K562 (cell line): Measurements from ENCODE around the gene PRDM15. TPM values are rescaled to one million over a fixed set of nuclear protein-coding genes. Genes with fewer than 3 reads are reported as not detected.

ENCODE experiments used
- GTF2E2 ChIP-seq: fragments of 200-800 bp; sonication (Bioruptor generic); IDR thresholded peaks from 2 replicates; pipeline ENCODE4 v1.6.1; 2016; ENCODE audit warnings: missing genetic modification characterization, missing compliant biosample characterization
- polyA plus RNA-seq, 8 experiments: library from polyadenylated mRNA; depleted of rRNA in 4 of 8; stranded (reverse) in 5 of 8; unstranded in 3 of 8; fragments of >200 nt; fragmentation: Nextera tagmentation in 2 of 8; fragmentation: Illumina TruSeq in 1 of 8; extraction: Ambion mirVana in 2 of 8; extraction: Trizol in 1 of 8; gene quantifications; 2 replicates each; pipeline versions ENCODE4 v1.2.1 to v1.2.3, GENCODE V29; 2011 to 2014; ENCODE audit warnings: inconsistent platforms in 1 of 8, missing spikeins in 1 of 8
- total RNA-seq, 7 experiments: library from RNA; depleted of rRNA in 6 of 7; stranded (reverse); fragments of >200 nt in 6 of 7; fragmentation: Illumina TruSeq in 2 of 7; extraction: Trizol in 2 of 7; gene quantifications; 2 replicates each; pipeline versions ENCODE4 v1.2.1 to v1.2.3, GENCODE V29; 2011 to 2021; ENCODE audit warnings: low replicate concordance in 1 of 7
- TF ChIP-seq, protein P1 (sequence below): fragments of 450-650 bp; IDR thresholded peaks from 2 replicates; pipeline ENCODE4 v1.6.1; 2016; ENCODE audit warnings: mild to moderate bottlenecking, moderate library complexity
- TF ChIP-seq, protein P2 (sequence below): fragments of 250-450 bp; sonication (Bioruptor Pico); IDR thresholded peaks from 2 replicates; pipeline ENCODE4 v1.4.0; 2020; ENCODE audit warnings: mild to moderate bottlenecking, moderate library complexity, borderline replicate concordance
- TF ChIP-seq, protein P3 (sequence below): fragments of 250-450 bp; sonication (Bioruptor Pico); IDR thresholded peaks from 2 replicates; pipeline ENCODE4 v1.9.0; 2021; ENCODE audit warnings: mild to moderate bottlenecking
- TF ChIP-seq, protein P4 (sequence below): sonication (generic); formaldehyde crosslinking; IDR thresholded peaks from 2 replicates; pipeline ENCODE4 v1.8.1; 2023; ENCODE audit warnings: missing genetic modification reagents, mild to moderate bottlenecking, borderline replicate concordance

The PRDM15 gene
- total and polyA plus RNA-seq, 9 of the 15 experiments (the other 6 are each of a cell fraction or from before 2014, with no cell fraction given): 0.93 to 9.2 (median 6.2) TPM

DNA sequence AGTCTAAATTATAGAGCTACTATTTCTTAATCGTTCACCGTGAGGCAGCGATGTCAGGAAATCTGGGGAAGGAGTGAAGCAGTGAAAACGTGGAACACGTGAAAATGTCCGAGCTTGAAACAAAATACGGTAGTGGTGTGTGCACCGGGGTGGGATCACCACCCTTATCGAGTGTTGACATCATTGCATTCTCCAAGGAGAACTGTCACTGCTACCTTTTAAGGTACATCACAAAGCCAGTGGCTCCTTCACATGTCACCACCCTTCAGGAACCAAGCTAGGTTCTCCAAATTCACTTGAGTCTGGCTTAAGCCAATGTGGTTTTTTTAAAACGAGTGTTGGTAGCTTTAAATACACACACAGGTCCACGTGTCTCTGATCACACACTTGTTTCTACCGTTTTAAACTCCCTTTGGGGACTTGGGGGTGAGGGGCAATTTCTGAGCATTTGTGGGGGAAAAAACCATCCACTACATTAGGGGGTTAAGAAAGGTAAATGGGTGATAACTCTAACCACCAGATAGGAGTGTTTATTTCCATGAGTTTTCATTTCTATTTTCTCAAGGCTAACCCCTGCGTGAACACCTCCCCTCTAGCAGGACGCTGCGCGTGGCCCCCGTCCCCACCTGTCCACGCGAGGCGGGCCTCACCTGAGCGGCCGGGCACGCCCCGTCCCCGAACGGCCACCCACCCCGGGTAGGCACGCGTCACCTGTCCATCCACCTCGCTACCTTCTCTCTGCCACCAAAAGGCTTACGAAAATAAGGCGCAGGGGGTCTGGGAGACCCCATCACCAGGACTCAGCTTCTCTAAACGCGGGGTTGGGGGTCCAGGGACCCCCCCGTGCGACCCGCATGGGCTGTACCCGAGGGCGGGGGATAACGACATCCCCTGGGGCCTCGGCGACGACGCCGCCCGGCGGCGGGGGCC lies 978 bp downstream of the PRDM15 start (continued):
- TF ChIP-seq, protein P1, sequence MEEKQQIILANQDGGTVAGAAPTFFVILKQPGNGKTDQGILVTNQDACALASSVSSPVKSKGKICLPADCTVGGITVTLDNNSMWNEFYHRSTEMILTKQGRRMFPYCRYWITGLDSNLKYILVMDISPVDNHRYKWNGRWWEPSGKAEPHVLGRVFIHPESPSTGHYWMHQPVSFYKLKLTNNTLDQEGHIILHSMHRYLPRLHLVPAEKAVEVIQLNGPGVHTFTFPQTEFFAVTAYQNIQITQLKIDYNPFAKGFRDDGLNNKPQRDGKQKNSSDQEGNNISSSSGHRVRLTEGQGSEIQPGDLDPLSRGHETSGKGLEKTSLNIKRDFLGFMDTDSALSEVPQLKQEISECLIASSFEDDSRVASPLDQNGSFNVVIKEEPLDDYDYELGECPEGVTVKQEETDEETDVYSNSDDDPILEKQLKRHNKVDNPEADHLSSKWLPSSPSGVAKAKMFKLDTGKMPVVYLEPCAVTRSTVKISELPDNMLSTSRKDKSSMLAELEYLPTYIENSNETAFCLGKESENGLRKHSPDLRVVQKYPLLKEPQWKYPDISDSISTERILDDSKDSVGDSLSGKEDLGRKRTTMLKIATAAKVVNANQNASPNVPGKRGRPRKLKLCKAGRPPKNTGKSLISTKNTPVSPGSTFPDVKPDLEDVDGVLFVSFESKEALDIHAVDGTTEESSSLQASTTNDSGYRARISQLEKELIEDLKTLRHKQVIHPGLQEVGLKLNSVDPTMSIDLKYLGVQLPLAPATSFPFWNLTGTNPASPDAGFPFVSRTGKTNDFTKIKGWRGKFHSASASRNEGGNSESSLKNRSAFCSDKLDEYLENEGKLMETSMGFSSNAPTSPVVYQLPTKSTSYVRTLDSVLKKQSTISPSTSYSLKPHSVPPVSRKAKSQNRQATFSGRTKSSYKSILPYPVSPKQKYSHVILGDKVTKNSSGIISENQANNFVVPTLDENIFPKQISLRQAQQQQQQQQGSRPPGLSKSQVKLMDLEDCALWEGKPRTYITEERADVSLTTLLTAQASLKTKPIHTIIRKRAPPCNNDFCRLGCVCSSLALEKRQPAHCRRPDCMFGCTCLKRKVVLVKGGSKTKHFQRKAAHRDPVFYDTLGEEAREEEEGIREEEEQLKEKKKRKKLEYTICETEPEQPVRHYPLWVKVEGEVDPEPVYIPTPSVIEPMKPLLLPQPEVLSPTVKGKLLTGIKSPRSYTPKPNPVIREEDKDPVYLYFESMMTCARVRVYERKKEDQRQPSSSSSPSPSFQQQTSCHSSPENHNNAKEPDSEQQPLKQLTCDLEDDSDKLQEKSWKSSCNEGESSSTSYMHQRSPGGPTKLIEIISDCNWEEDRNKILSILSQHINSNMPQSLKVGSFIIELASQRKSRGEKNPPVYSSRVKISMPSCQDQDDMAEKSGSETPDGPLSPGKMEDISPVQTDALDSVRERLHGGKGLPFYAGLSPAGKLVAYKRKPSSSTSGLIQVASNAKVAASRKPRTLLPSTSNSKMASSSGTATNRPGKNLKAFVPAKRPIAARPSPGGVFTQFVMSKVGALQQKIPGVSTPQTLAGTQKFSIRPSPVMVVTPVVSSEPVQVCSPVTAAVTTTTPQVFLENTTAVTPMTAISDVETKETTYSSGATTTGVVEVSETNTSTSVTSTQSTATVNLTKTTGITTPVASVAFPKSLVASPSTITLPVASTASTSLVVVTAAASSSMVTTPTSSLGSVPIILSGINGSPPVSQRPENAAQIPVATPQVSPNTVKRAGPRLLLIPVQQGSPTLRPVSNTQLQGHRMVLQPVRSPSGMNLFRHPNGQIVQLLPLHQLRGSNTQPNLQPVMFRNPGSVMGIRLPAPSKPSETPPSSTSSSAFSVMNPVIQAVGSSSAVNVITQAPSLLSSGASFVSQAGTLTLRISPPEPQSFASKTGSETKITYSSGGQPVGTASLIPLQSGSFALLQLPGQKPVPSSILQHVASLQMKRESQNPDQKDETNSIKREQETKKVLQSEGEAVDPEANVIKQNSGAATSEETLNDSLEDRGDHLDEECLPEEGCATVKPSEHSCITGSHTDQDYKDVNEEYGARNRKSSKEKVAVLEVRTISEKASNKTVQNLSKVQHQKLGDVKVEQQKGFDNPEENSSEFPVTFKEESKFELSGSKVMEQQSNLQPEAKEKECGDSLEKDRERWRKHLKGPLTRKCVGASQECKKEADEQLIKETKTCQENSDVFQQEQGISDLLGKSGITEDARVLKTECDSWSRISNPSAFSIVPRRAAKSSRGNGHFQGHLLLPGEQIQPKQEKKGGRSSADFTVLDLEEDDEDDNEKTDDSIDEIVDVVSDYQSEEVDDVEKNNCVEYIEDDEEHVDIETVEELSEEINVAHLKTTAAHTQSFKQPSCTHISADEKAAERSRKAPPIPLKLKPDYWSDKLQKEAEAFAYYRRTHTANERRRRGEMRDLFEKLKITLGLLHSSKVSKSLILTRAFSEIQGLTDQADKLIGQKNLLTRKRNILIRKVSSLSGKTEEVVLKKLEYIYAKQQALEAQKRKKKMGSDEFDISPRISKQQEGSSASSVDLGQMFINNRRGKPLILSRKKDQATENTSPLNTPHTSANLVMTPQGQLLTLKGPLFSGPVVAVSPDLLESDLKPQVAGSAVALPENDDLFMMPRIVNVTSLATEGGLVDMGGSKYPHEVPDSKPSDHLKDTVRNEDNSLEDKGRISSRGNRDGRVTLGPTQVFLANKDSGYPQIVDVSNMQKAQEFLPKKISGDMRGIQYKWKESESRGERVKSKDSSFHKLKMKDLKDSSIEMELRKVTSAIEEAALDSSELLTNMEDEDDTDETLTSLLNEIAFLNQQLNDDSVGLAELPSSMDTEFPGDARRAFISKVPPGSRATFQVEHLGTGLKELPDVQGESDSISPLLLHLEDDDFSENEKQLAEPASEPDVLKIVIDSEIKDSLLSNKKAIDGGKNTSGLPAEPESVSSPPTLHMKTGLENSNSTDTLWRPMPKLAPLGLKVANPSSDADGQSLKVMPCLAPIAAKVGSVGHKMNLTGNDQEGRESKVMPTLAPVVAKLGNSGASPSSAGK: peak; percentile 62
- TF ChIP-seq, protein P2, sequence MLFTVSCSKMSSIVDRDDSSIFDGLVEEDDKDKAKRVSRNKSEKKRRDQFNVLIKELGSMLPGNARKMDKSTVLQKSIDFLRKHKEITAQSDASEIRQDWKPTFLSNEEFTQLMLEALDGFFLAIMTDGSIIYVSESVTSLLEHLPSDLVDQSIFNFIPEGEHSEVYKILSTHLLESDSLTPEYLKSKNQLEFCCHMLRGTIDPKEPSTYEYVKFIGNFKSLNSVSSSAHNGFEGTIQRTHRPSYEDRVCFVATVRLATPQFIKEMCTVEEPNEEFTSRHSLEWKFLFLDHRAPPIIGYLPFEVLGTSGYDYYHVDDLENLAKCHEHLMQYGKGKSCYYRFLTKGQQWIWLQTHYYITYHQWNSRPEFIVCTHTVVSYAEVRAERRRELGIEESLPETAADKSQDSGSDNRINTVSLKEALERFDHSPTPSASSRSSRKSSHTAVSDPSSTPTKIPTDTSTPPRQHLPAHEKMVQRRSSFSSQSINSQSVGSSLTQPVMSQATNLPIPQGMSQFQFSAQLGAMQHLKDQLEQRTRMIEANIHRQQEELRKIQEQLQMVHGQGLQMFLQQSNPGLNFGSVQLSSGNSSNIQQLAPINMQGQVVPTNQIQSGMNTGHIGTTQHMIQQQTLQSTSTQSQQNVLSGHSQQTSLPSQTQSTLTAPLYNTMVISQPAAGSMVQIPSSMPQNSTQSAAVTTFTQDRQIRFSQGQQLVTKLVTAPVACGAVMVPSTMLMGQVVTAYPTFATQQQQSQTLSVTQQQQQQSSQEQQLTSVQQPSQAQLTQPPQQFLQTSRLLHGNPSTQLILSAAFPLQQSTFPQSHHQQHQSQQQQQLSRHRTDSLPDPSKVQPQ: no peak
- TF ChIP-seq, protein P3, sequence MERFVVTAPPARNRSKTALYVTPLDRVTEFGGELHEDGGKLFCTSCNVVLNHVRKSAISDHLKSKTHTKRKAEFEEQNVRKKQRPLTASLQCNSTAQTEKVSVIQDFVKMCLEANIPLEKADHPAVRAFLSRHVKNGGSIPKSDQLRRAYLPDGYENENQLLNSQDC (CRISPR knock-in tag): no peak
- TF ChIP-seq GTF2E2: no peak
- TF ChIP-seq, protein P4, sequence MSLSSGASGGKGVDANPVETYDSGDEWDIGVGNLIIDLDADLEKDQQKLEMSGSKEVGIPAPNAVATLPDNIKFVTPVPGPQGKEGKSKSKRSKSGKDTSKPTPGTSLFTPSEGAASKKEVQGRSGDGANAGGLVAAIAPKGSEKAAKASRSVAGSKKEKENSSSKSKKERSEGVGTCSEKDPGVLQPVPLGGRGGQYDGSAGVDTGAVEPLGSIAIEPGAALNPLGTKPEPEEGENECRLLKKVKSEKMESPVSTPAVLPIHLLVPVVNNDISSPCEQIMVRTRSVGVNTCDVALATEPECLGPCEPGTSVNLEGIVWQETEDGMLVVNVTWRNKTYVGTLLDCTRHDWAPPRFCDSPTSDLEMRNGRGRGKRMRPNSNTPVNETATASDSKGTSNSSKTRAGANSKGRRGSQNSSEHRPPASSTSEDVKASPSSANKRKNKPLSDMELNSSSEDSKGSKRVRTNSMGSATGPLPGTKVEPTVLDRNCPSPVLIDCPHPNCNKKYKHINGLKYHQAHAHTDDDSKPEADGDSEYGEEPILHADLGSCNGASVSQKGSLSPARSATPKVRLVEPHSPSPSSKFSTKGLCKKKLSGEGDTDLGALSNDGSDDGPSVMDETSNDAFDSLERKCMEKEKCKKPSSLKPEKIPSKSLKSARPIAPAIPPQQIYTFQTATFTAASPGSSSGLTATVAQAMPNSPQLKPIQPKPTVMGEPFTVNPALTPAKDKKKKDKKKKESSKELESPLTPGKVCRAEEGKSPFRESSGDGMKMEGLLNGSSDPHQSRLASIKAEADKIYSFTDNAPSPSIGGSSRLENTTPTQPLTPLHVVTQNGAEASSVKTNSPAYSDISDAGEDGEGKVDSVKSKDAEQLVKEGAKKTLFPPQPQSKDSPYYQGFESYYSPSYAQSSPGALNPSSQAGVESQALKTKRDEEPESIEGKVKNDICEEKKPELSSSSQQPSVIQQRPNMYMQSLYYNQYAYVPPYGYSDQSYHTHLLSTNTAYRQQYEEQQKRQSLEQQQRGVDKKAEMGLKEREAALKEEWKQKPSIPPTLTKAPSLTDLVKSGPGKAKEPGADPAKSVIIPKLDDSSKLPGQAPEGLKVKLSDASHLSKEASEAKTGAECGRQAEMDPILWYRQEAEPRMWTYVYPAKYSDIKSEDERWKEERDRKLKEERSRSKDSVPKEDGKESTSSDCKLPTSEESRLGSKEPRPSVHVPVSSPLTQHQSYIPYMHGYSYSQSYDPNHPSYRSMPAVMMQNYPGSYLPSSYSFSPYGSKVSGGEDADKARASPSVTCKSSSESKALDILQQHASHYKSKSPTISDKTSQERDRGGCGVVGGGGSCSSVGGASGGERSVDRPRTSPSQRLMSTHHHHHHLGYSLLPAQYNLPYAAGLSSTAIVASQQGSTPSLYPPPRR: no peak
